ENCODE data around the gene NIT1. TPM values are rescaled to one million over a fixed set of nuclear protein-coding genes. Genes with fewer than 3 reads are reported as not detected.
A peak's percentile ranks its signal among the peaks of the same experiment; 100 is the strongest.

The NIT1 gene
- total and polyA plus RNA-seq, 2 donors (not counting 1 experiment from before 2014, with no cell fraction given), result 53.5 to 61.0 TPM

DNA sequence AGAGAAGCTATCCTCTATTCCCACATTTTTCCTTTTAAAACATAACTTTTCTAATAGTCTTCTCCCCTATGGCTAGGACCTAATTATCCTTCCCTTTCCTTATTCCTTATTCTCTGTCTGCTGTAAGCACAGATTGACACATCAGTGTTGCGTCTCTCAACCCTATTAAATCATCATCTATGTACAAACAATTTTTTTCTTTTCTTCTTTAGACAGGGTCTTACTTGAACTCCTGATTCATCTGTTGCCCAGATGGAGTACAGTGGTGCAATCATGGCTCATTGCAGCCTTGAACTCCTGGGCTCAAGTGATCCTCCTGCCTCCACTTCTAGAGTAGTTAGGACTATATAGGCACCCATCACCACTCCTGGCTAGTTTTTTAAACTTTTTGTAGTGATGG, 11.5 kb upstream of the NIT1 start:
- H3K27me3 ChIP-seq (replicated peaks in 1 of 4; ENCODE audit: control extremely low read depth in 1 of 4, control insufficient read depth in 3 of 4, insufficient read depth in 4 of 4, low read length in 3 of 4), result no peaks in the 10 kb centered on the region
- ATAC-seq (ENCODE audit: low read depth) (no peak), DNase-seq (no peak)
- H3K79me2 ChIP-seq (ENCODE audit: control insufficient read depth, insufficient read depth, low read length), result peaks cover 57% of the 10 kb centered on the region
- H3K9me3 ChIP-seq (ENCODE audit: control extremely low read depth in 1 of 3, control insufficient read depth in 2 of 3, insufficient read depth in 1 of 3, low read length in 2 of 3), result no peaks in the 10 kb centered on the region
- no peak overlapping the region for H3K27ac Mint-ChIP-seq
- peaks cover 0 to 2% of the 10 kb centered on the region in 2 donors for H3K4me1 ChIP-seq (ENCODE audit: control insufficient read depth in 2 of 2, insufficient read depth in 2 of 2, low read length in 2 of 2)
- H3K4me1 Mint-ChIP-seq, result peaks cover 14% of the 10 kb centered on the region
- CTCF ChIA-PET, result interaction anchor here (1.2 kb wide), 1 partner anchor 116 kb away, joined by 4 read pairs; no protein-coding TSS in a partner anchor
- intact Hi-C loops (cut with micrococcal nuclease), result no loop called here
- H2AFZ ChIP-seq (ENCODE audit: insufficient read depth, low read depth, low read length, poor library complexity, severe bottlenecking), result no peak overlapping the region
- TF ChIP-seq, protein P1, sequence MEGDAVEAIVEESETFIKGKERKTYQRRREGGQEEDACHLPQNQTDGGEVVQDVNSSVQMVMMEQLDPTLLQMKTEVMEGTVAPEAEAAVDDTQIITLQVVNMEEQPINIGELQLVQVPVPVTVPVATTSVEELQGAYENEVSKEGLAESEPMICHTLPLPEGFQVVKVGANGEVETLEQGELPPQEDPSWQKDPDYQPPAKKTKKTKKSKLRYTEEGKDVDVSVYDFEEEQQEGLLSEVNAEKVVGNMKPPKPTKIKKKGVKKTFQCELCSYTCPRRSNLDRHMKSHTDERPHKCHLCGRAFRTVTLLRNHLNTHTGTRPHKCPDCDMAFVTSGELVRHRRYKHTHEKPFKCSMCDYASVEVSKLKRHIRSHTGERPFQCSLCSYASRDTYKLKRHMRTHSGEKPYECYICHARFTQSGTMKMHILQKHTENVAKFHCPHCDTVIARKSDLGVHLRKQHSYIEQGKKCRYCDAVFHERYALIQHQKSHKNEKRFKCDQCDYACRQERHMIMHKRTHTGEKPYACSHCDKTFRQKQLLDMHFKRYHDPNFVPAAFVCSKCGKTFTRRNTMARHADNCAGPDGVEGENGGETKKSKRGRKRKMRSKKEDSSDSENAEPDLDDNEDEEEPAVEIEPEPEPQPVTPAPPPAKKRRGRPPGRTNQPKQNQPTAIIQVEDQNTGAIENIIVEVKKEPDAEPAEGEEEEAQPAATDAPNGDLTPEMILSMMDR (IDR thresholded peaks at IDR 0.05), result no peak
- TF ChIP-seq EZH2 (IDR thresholded peaks at IDR 0.05; ENCODE audit: borderline replicate concordance, insufficient read depth, low read depth, low read length, poor library complexity, severe bottlenecking), result no peak
- peaks cover 5 to 22% of the 10 kb centered on the region in 2 experiments for H3K36me3 ChIP-seq (replicated peaks in 1 of 2; ENCODE audit: control extremely low read depth in 1 of 2, control insufficient read depth in 1 of 2, extremely low read depth in 1 of 2, insufficient read depth in 2 of 2, low read length in 1 of 2)
- H3K9ac ChIP-seq (ENCODE audit: low read length), result no peak overlapping the region
- POLR2A ChIA-PET, result no interaction called here
- no peak overlapping the region for H3K4me2 ChIP-seq (replicated peaks; ENCODE audit: low read depth, low read length, poor library complexity, severe bottlenecking)
- H3K4me3 Mint-ChIP-seq, result no peak overlapping the region
- H4K20me1 ChIP-seq (ENCODE audit: control insufficient read depth, insufficient read depth, low read length, poor library complexity, severe bottlenecking), result peaks cover 22% of the 10 kb centered on the region
- H3K27ac ChIP-seq (ENCODE audit: low read length in 2 of 2), result no peak overlapping the region
- no peaks in the 10 kb centered on the region for H3K9me3 Mint-ChIP-seq (ENCODE audit: insufficient read depth)
- H3K27me3 Mint-ChIP-seq, result no peaks in the 10 kb centered on the region
- H3K4me3 ChIP-seq (ENCODE audit: control extremely low read depth in 1 of 5, extremely low read depth in 1 of 5, insufficient read depth in 1 of 5, low read depth in 2 of 5, low read length in 4 of 5), result no peak overlapping the region
- no CpG with 5 or more reads among the region's 1 CpG for WGBS (ENCODE audit: insufficient coverage)

DNA sequence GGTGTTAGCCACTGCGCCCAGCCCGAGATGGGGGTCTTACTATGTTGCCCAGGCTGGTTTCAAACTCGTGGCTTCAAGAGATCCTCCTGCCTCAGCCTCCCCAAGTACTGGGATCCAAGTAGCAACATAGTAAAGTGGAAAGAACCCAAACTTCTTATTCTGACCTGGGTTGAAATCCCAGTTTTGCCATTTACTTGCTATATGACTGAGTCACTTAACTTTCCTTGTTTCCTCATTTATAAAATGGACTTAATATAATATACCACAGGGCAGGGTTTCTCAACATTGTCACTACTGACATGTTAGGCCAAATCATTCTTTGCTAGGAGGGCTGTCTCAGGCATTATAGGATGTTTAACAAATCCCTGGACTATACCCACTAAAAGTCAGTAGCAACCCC, 6.8 kb upstream of the NIT1 start:
- Histone ChIP-seq H3K27me3 (replicated peaks in 1 of 4; ENCODE audit: control extremely low read depth in 1 of 4, control insufficient read depth in 3 of 4, insufficient read depth in 4 of 4, low read length in 3 of 4) (no peaks in the 10 kb centered on the region), H2AFZ (ENCODE audit: insufficient read depth, low read depth, low read length, poor library complexity, severe bottlenecking) (no peak overlapping the region), H3K79me2 (ENCODE audit: control insufficient read depth, insufficient read depth, low read length) (peaks cover 95% of the 10 kb centered on the region), H3K4me3 (ENCODE audit: control extremely low read depth in 1 of 5, extremely low read depth in 1 of 5, insufficient read depth in 1 of 5, low read depth in 2 of 5, low read length in 4 of 5) (no peak overlapping the region), H4K20me1 (ENCODE audit: control insufficient read depth, insufficient read depth, low read length, poor library complexity, severe bottlenecking) (peaks cover 35% of the 10 kb centered on the region), H3K9ac (ENCODE audit: low read length) (no peak overlapping the region), H3K36me3 (replicated peaks in 1 of 2; ENCODE audit: control extremely low read depth in 1 of 2, control insufficient read depth in 1 of 2, extremely low read depth in 1 of 2, insufficient read depth in 2 of 2, low read length in 1 of 2) (peaks cover 15 to 19% of the 10 kb centered on the region in 2 experiments), H3K4me1 (ENCODE audit: control insufficient read depth in 2 of 2, insufficient read depth in 2 of 2, low read length in 2 of 2) (peaks cover 7 to 9% of the 10 kb centered on the region in 2 donors), H3K4me2 (replicated peaks; ENCODE audit: low read depth, low read length, poor library complexity, severe bottlenecking) (no peak overlapping the region), H3K27ac (ENCODE audit: low read length in 2 of 2) (peak overlapping the region in 1 of 2 donors; percentile 25), H3K9me3 (ENCODE audit: control extremely low read depth in 1 of 3, control insufficient read depth in 2 of 3, insufficient read depth in 1 of 3, low read length in 2 of 3) (no peaks in the 10 kb centered on the region)
- 100% methylated on average over 2 of the region's 3 CpGs for WGBS (ENCODE audit: insufficient coverage)
- no peak for ATAC-seq (ENCODE audit: low read depth)
- ChIA-PET CTCF (no interaction called here), POLR2A (no interaction called here)
- Mint-ChIP-seq H3K27me3 (no peaks in the 10 kb centered on the region), H3K27ac (no peak overlapping the region), H3K4me1 (peaks cover 33% of the 10 kb centered on the region), H3K9me3 (ENCODE audit: insufficient read depth) (no peaks in the 10 kb centered on the region), H3K4me3 (no peak overlapping the region)
- no peak for TF ChIP-seq EZH2 (IDR thresholded peaks at IDR 0.05; ENCODE audit: borderline replicate concordance, insufficient read depth, low read depth, low read length, poor library complexity, severe bottlenecking)
- TF ChIP-seq, protein P1 (IDR thresholded peaks at IDR 0.05), result no peak
- intact Hi-C loops (cut with micrococcal nuclease), result no loop called here
- DNase-seq, result no peak
